ENCODE results near the gene CUL7. TPM values are rescaled to one million over a fixed set of nuclear protein-coding genes. Genes with fewer than 3 reads are reported as not detected.

Gene CUL7
- total and polyA plus RNA-seq, 2 experiments from 2014 or later, result 33.1 to 65.8 TPM

GRCh38 chr6:43076464-43077332, 23.0 kb upstream of the CUL7 start:
- Histone ChIP-seq H3K4me3 (peak overlapping the region; percentile 96), H3K27ac (peak overlapping the region; percentile 53), H3K27me3 (no peaks in the 10 kb centered on the region), H3K36me3 (peaks cover 6% of the 10 kb centered on the region), H3K9me3 (ENCODE audit: low read depth) (no peaks in the 10 kb centered on the region), H3K4me1 (ENCODE audit: low read depth) (peaks cover 6% of the 10 kb centered on the region)
- TF ChIP-seq CTCF (IDR thresholded peaks at IDR 0.05; ENCODE audit: low read depth, low read length), result no peak
- DNase-seq (ENCODE audit: low read depth in 1 of 2, low spot score in 1 of 2), result peak; percentile 54 to 64

- peak within 1 kb of the TSS; percentile 53 for H3K27ac ChIP-seq
- H3K27me3 ChIP-seq, result no peaks in the 10 kb centered on the region
- DNase-seq (ENCODE audit: low read depth in 1 of 2, low spot score in 1 of 2), result peak; percentile 80 to 92
- TF ChIP-seq CTCF (IDR thresholded peaks at IDR 0.05; ENCODE audit: low read depth, low read length), result no peak
- peaks cover 6% of the 10 kb centered on the region for H3K36me3 ChIP-seq
- H3K9me3 ChIP-seq (ENCODE audit: low read depth), result no peaks in the 10 kb centered on the region
- H3K4me1 ChIP-seq (ENCODE audit: low read depth), result peaks cover 6% of the 10 kb centered on the region
- peak within 1 kb of the TSS; percentile 96 for H3K4me3 ChIP-seq
Observed at GRCh38 chr6:43075670-43076463, 22.2 kb upstream of the CUL7 start, which contains the start of gene PTK7. PTK7 (plus strand) TSS chr6:43076314; CDS start chr6:43076489, 175 bp downstream.

- no peaks in the 10 kb centered on the region for H3K9me3 ChIP-seq (ENCODE audit: low read depth)
- no peaks in the 10 kb centered on the region for H3K27me3 ChIP-seq
- peak overlapping the region; percentile 42 for H3K27ac ChIP-seq
- H3K4me3 ChIP-seq, result no peak overlapping the region
- DNase-seq (ENCODE audit: low read depth in 1 of 2, low spot score in 1 of 2), result peak in 1 of 2 donors; percentile 96
- peaks cover 6% of the 10 kb centered on the region for H3K4me1 ChIP-seq (ENCODE audit: low read depth)
- H3K36me3 ChIP-seq, result peaks cover 6% of the 10 kb centered on the region
- no peak for TF ChIP-seq CTCF (IDR thresholded peaks at IDR 0.05; ENCODE audit: low read depth, low read length)
Observed at GRCh38 chr6:43074847-43075669, 21.4 kb upstream of the CUL7 start.

GRCh38 chr6:43070028-43070632, 16.5 kb upstream of the CUL7 start:
- peak; percentile 61 to 86 for DNase-seq (ENCODE audit: low read depth in 1 of 2, low spot score in 1 of 2)
- Histone ChIP-seq H3K4me1 (ENCODE audit: low read depth) (no peaks in the 10 kb centered on the region), H3K36me3 (peaks cover 10% of the 10 kb centered on the region), H3K27ac (no peak overlapping the region), H3K27me3 (no peaks in the 10 kb centered on the region), H3K9me3 (ENCODE audit: low read depth) (no peaks in the 10 kb centered on the region), H3K4me3 (no peak overlapping the region)
- TF ChIP-seq CTCF (IDR thresholded peaks at IDR 0.05; ENCODE audit: low read depth, low read length), result peak; percentile 57

- Histone ChIP-seq H3K9me3 (ENCODE audit: low read depth) (no peaks in the 10 kb centered on the region), H3K4me3 (no peak overlapping the region), H3K27ac (no peak overlapping the region), H3K4me1 (ENCODE audit: low read depth) (peaks cover 9% of the 10 kb centered on the region), H3K36me3 (peaks cover 16% of the 10 kb centered on the region), H3K27me3 (no peaks in the 10 kb centered on the region)
- TF ChIP-seq CTCF (IDR thresholded peaks at IDR 0.05; ENCODE audit: low read depth, low read length), result no peak
- no peak for DNase-seq (ENCODE audit: low read depth in 1 of 2, low spot score in 1 of 2)
Observed at GRCh38 chr6:43062818-43063217, 9.2 kb upstream of the CUL7 start.
